Ishikawa (cell line): ENCODE measurements around the gene LZTS2.

Experiments used
- CEBPB ChIP-seq: IDR thresholded peaks from 2 replicates; pipeline ENCODE4 v1.6.1; 2012
- CREB1 ChIP-seq: IDR thresholded peaks from 2 replicates; pipeline ENCODE4 v1.6.1; 2012; ENCODE audit warnings: low read depth
- EGR1 ChIP-seq: IDR thresholded peaks from 2 replicates; pipeline ENCODE4 v1.6.1; 2012
- EP300 ChIP-seq: IDR thresholded peaks from 2 replicates; pipeline ENCODE4 v1.6.1; 2012; ENCODE audit warnings: borderline replicate concordance
- FOXM1 ChIP-seq: IDR thresholded peaks from 2 replicates; pipeline ENCODE4 v1.6.1; 2012; ENCODE audit warnings: low read depth, borderline replicate concordance
- NFIC ChIP-seq: IDR thresholded peaks from 2 replicates; pipeline ENCODE4 v1.6.1; 2012
- RAD21 ChIP-seq: IDR thresholded peaks from 2 replicates; pipeline ENCODE4 v1.6.1; 2012; ENCODE audit warnings: low read depth
- TAF1 ChIP-seq: IDR thresholded peaks from 2 replicates; pipeline ENCODE4 v1.6.1; 2012; ENCODE audit warnings: low read depth, mild to moderate bottlenecking
- TCF12 ChIP-seq: IDR thresholded peaks from 2 replicates; pipeline ENCODE4 v1.6.1; 2012; ENCODE audit warnings: low read depth
- TEAD4 ChIP-seq: IDR thresholded peaks from 2 replicates; pipeline ENCODE4 v1.6.1; 2012
- YY1 ChIP-seq: IDR thresholded peaks from 2 replicates; pipeline ENCODE4 v1.6.1; 2012; ENCODE audit warnings: low read depth
- ZBTB7A ChIP-seq: IDR thresholded peaks from 2 replicates; pipeline ENCODE4 v1.6.1; 2012; ENCODE audit warnings: low read depth
- TF ChIP-seq, protein P1 (sequence below): IDR thresholded peaks from 2 replicates; pipeline ENCODE4 v1.6.1; 2012; ENCODE audit warnings: low read depth, mild to moderate bottlenecking
- TF ChIP-seq, protein P2 (sequence below): IDR thresholded peaks from 2 replicates; pipeline ENCODE4 v1.6.1; 2012
- TF ChIP-seq, protein P3 (sequence below): IDR thresholded peaks from 2 replicates; pipeline ENCODE4 v1.6.1; 2012

Gene LZTS2

DNA sequence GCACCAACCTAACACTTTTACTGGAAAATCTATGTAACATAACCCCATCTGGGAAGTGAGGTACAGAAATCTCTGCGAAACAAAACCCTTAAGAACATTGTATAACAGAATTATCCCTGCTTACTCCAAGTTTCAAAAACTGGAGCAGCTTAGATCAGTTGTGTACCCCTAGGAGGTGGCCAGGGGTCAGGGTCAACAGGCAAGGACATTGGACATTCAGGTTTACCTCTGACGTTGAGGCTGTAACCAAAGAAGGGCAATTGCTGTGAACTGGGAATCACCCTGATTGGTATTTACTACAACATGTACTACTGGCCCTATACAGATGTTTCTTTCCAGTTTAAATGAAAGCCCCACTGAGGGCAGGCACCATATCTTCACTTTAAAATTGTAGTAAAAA lies 44.5 kb downstream of the LZTS2 start:
- TF ChIP-seq RAD21 (no peak), NFIC (no peak), ZBTB7A (no peak), CEBPB (no peak), FOXM1 (no peak), EP300 (no peak), TAF1 (no peak), CREB1 (no peak), EGR1 (no peak)
- TF ChIP-seq, protein P1, sequence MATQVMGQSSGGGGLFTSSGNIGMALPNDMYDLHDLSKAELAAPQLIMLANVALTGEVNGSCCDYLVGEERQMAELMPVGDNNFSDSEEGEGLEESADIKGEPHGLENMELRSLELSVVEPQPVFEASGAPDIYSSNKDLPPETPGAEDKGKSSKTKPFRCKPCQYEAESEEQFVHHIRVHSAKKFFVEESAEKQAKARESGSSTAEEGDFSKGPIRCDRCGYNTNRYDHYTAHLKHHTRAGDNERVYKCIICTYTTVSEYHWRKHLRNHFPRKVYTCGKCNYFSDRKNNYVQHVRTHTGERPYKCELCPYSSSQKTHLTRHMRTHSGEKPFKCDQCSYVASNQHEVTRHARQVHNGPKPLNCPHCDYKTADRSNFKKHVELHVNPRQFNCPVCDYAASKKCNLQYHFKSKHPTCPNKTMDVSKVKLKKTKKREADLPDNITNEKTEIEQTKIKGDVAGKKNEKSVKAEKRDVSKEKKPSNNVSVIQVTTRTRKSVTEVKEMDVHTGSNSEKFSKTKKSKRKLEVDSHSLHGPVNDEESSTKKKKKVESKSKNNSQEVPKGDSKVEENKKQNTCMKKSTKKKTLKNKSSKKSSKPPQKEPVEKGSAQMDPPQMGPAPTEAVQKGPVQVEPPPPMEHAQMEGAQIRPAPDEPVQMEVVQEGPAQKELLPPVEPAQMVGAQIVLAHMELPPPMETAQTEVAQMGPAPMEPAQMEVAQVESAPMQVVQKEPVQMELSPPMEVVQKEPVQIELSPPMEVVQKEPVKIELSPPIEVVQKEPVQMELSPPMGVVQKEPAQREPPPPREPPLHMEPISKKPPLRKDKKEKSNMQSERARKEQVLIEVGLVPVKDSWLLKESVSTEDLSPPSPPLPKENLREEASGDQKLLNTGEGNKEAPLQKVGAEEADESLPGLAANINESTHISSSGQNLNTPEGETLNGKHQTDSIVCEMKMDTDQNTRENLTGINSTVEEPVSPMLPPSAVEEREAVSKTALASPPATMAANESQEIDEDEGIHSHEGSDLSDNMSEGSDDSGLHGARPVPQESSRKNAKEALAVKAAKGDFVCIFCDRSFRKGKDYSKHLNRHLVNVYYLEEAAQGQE = no peak

DNA sequence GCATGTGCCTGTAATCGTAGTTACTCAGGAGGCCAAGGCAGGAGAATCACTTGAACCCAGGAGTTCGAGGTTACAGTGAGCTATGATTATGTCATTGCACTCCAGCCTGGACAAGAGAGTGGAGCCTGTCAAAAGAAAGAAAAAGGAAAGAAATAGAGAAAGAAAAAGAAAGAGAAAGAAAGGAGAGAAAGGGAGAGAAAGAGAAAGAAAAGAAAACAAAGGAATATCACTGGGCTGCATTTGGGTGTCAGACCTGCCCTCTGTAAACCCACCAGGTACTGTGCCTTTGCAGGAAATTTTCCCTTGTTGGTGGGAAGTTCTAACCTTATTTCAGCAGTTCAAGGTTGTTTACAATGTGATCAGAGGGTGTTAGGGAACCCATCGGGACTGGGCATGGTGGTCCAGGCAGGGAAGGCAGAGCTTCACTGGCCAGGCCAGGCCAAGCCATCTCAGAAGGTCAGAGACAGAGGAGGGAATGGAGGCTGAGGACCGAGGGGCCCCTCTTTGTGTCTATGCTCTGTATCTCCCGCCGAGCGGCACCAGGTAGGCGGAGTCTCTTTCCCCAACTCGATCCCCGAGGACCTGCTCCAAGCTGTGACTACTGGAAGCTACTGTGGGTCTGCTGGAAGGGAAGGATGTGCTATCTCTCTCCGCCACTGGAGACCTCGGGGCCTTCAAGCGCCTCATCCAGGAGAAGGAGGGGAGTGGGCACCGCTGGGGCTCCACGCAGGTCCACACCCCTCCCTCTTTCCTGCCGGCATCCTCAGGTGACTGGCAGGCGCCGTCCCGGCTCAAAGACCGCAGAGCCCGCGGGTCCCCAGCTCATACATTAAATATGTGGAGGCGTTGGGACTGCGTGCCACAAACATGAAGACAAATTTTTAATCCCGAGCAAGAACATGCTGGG lies 47.0 kb downstream of the LZTS2 start:
- TF ChIP-seq, protein P2, sequence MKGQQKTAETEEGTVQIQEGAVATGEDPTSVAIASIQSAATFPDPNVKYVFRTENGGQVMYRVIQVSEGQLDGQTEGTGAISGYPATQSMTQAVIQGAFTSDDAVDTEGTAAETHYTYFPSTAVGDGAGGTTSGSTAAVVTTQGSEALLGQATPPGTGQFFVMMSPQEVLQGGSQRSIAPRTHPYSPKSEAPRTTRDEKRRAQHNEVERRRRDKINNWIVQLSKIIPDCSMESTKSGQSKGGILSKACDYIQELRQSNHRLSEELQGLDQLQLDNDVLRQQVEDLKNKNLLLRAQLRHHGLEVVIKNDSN = no peak
- TF ChIP-seq TCF12 = no peak
- no peak for TF ChIP-seq NFIC
- no peak for TF ChIP-seq TEAD4
- TF ChIP-seq TAF1 = no peak
- TF ChIP-seq EP300 = no peak
- TF ChIP-seq CEBPB = no peak
- no peak for TF ChIP-seq ZBTB7A
- no peak for TF ChIP-seq RAD21

DNA sequence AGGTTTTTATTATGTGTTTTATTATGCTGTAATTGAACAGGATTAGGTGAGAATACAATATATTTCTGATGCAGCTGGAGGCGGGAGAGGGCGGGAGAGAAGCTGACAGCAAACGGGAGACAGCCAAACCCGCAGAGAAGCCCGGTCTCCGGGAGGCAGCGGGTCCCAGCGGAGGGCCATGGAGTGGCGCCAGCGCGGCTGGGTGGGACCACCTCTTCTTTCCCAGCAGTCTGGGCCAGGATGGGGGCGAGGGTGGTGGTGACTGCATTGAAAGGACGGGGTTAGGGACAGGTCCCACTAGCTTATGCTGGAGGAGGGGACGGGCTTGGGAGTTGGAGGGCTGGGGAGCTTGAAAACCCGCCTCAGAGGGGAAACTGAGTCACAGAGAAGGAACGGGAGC lies 47.7 kb downstream of the LZTS2 start:
- TF ChIP-seq EP300 (no peak), TEAD4 (no peak), ZBTB7A (no peak), RAD21 (no peak), NFIC (no peak), CREB1 (no peak), CEBPB (no peak), TCF12 (no peak), YY1 (no peak), EGR1 (no peak), FOXM1 (no peak)
- TF ChIP-seq, protein P3, sequence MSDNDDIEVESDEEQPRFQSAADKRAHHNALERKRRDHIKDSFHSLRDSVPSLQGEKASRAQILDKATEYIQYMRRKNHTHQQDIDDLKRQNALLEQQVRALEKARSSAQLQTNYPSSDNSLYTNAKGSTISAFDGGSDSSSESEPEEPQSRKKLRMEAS = no peak
- TF ChIP-seq, protein P1 = no peak
- TF ChIP-seq, protein P2 = no peak

DNA sequence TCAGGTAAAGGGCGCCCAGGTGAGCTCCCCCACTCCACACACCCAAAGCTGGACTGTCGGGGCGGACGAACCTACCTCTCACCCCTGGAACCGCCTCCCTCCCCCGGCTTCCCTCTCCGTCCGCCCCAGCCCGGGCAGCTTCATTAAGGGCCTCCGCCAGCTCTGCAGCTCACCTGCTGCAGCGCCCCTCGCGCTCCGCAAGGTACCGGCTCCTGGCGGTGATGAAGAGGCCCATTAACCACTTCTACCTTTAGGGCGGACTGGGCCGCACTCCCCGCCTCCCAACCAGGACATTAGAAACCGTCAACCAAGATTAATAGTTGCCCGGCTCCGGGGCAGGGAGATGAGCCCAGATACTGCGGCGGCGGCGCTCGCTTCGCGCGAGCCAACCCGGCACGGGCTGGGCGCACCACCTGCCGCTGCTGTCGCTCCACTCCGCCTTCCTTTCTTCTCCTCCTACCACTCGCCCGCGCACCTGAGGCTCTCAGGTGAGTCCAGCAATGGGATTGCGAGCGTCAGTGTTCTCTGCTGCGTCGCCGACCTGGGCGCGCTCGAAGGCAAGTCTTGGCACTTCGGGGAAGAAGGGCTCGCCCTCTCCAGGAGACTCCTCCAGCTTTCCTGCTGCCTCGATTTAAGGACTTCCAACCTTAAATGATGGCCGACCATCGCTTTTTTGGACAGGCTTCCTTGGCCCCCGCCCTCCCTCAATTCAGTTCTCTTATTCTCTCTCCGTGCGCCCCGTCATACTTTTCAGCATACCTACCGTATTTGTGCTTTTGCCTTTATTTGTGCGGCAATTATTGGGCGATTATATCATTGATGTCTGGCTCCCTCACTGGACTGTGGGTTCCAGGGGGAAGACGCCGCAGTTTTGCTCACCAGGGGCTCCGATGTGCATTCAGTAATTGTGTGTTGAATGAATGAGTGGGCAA lies 48.6 kb downstream of the LZTS2 start:
- no peak for TF ChIP-seq TEAD4
- TF ChIP-seq NFIC = no peak
- no peak for TF ChIP-seq ZBTB7A
- no peak for TF ChIP-seq TCF12
- TF ChIP-seq TAF1 = no peak
- TF ChIP-seq, protein P3 = no peak
- TF ChIP-seq, protein P1 = no peak
- no peak for TF ChIP-seq RAD21
- TF ChIP-seq, protein P2 = no peak
- TF ChIP-seq FOXM1 = no peak
- no peak for TF ChIP-seq EP300
- TF ChIP-seq CREB1 = no peak
- TF ChIP-seq CEBPB = no peak
- no peak for TF ChIP-seq EGR1
